Gastrocnemius medialis (tissue), 4 donors: ENCODE data around the gene STC2. TPM values are rescaled to one million over a fixed set of nuclear protein-coding genes. Genes with fewer than 3 reads are reported as not detected.

ENCODE experiments used
- ATAC-seq, 2 donors: fragments of 150-250 bp; one replicate each; pipeline ENCODE4 v1.9.1; 2016
- DNase-seq, 2 donors: peaks; one replicate each; pipeline ENCODE4 v3.0.0-alpha.2; 2019
- H3K27ac ChIP-seq, 4 donors: fragments of 200-600 bp; sonication (generic); 1 replicate in 1 of 4; 2 replicates in 3 of 4; pipeline ENCODE4 v1.5.1; 2016 to 2018; ENCODE audit warnings: mild to moderate bottlenecking in 2 of 4, moderate library complexity in 1 of 4
- H3K27me3 ChIP-seq, 3 donors: fragments of 200-600 bp; sonication (generic) in 2 of 3; 1 replicate in 1 of 3; 2 replicates in 2 of 3; pipeline versions ENCODE4 v1.5.1 to v1.6.0; 2016 to 2019; ENCODE audit warnings: mild to moderate bottlenecking in 1 of 3, moderate library complexity in 1 of 3
- H3K36me3 ChIP-seq, 2 donors: fragments of 200-600 bp; sonication (generic) in 1 of 2; one replicate each; pipeline ENCODE4 v1.5.1; 2017 to 2018
- H3K4me1 ChIP-seq, 2 donors: fragments of 200-600 bp; sonication (generic) in 1 of 2; one replicate each; pipeline ENCODE4 v1.5.1; 2016 to 2017; ENCODE audit warnings: mild to moderate bottlenecking in 2 of 2
- H3K4me3 ChIP-seq, 4 donors: fragments of 200-600 bp; sonication (generic) in 3 of 4; 1 replicate in 1 of 4; 2 replicates in 3 of 4; pipeline ENCODE4 v1.5.1; 2016 to 2019; ENCODE audit warnings: mild to moderate bottlenecking in 2 of 4
- H3K9me3 ChIP-seq, 3 donors: fragments of 200-600 bp; sonication (generic) in 2 of 3; 1 replicate in 1 of 3; 2 replicates in 2 of 3; pipeline ENCODE4 v1.5.1; 2016 to 2019
- POLR2A ChIP-seq, 2 donors: fragments of 450-650 bp; IDR thresholded peaks; one replicate each; pipeline ENCODE4 v1.6.1; 2017; ENCODE audit warnings: antibody characterized with exemption in 2 of 2, mild to moderate bottlenecking in 2 of 2, moderate library complexity in 2 of 2
- in situ Hi-C, 4 donors: fragments of 200-750 bp; cut with MboI; loops; one replicate each; pipeline versions ENCODE4 v1.15.0 to v1.8.0; 2017; ENCODE audit warnings: low sequenced_read_pairs in 4 of 4
- intact Hi-C: fragments of 100-400 bp; cut with DNase I; formaldehyde crosslinking; loops from one replicate; pipeline ENCODE4 v1.15.1; 2023; ENCODE audit warnings: low total_unique reads
- microRNA-seq, 2 donors: library from miRNA; unstranded; fragments of <30 nt; microRNA quantifications; one replicate each; pipeline ENCODE4, GENCODE V29; 2016; ENCODE audit warnings: borderline replicate concordance in 2 of 2
- total RNA-seq, 4 donors: library from RNA; depleted of rRNA; stranded (reverse); fragments of >200 nt; gene quantifications; one replicate each; pipeline versions ENCODE4 v1.1.0 to v1.2.3, GENCODE V29; 2016
- TF ChIP-seq, protein P1 (sequence below), 5 experiments: fragments of 450-650 bp in 3 of 5; fragments of 200-600 bp in 2 of 5; sonication (generic) in 2 of 5; IDR thresholded peaks in 4 of 5; conservative IDR thresholded peaks in 1 of 5; 1 replicate in 4 of 5; 2 replicates in 1 of 5; pipeline ENCODE4 v1.5.1; 2016 to 2019; ENCODE audit warnings: antibody characterized with exemption in 5 of 5, mild to moderate bottlenecking in 3 of 5, moderate library complexity in 3 of 5

The STC2 gene
- total RNA-seq, 4 donors from 2014 or later, result 0.39 to 12.7 (median 4.0) TPM

- no peak overlapping the region for H3K27ac ChIP-seq
- DNase-seq, result no peak
- H3K4me1 ChIP-seq, result no peaks in the 10 kb centered on the region
- intact Hi-C loops (no loop called here), in situ Hi-C loops (no loop called here)
- peaks cover 0 to 7% (median 2%) of the 10 kb centered on the region in 3 donors for H3K27me3 ChIP-seq
- no peaks in the 10 kb centered on the region for H3K36me3 ChIP-seq
- no peaks in the 10 kb centered on the region for H3K9me3 ChIP-seq
- TF ChIP-seq, protein P1, sequence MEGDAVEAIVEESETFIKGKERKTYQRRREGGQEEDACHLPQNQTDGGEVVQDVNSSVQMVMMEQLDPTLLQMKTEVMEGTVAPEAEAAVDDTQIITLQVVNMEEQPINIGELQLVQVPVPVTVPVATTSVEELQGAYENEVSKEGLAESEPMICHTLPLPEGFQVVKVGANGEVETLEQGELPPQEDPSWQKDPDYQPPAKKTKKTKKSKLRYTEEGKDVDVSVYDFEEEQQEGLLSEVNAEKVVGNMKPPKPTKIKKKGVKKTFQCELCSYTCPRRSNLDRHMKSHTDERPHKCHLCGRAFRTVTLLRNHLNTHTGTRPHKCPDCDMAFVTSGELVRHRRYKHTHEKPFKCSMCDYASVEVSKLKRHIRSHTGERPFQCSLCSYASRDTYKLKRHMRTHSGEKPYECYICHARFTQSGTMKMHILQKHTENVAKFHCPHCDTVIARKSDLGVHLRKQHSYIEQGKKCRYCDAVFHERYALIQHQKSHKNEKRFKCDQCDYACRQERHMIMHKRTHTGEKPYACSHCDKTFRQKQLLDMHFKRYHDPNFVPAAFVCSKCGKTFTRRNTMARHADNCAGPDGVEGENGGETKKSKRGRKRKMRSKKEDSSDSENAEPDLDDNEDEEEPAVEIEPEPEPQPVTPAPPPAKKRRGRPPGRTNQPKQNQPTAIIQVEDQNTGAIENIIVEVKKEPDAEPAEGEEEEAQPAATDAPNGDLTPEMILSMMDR (IDR thresholded peaks at IDR 0.05 in 4 of 5, conservative IDR thresholded peaks at IDR 0.05 in 1 of 5), result no peak
- TF ChIP-seq POLR2A (IDR thresholded peaks at IDR 0.05), result no peak
- no peak overlapping the region for H3K4me3 ChIP-seq
- ATAC-seq, result no peak
Measured at GRCh38 chr5:173268750-173269432, 59.3 kb downstream of the STC2 start.

DNA sequence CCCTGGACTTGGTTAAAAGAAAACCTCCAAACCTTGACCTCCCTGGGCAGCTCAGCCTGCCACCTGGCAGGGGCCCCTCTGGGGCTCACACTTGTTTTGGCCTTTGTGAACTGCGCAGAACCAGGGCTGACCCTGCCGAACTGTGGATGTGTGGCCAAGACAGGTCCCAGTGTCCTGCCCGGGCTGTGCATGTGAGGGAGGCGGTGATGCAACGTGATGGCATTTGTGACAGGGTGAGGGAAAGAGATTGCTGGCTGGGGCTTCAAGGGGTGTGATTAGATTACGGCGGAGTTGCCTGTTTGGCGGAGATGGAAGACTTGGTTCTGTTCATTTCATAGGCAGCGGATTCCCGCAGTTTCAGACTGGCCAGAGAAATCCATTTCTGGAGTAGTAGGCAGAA is 62.8 kb downstream of the STC2 start:
- Histone ChIP-seq H3K9me3 (no peaks in the 10 kb centered on the region), H3K27me3 (peaks cover 0 to 4% (median 2%) of the 10 kb centered on the region in 3 donors), H3K4me3 (no peak overlapping the region), H3K4me1 (no peaks in the 10 kb centered on the region), H3K36me3 (no peaks in the 10 kb centered on the region), H3K27ac (no peak overlapping the region)
- no peak for DNase-seq
- in situ Hi-C loops (no loop called here), intact Hi-C loops (no loop called here)
- no peak for TF ChIP-seq POLR2A (IDR thresholded peaks at IDR 0.05)
- TF ChIP-seq, protein P1 (IDR thresholded peaks at IDR 0.05 in 4 of 5, conservative IDR thresholded peaks at IDR 0.05 in 1 of 5), result no peak
- peak in 1 of 2 donors; percentile 41 for ATAC-seq

Small RNA genes within 50 kb of the gene (microRNA-seq; reads per million reads assigned to microRNA genes)
- 0 reads per million in 2 donors for gene MIR8056

Other genes starting within 250 kb of the STC2 start
- gene BNIP1, start 183.9 kb downstream of the STC2 start, total RNA-seq, result 10 to 100 TPM in 3 of 4 donors, 1 to 10 TPM in 1; 9.2 to 21.6 (median 17.1) TPM
- gene NKX2-5, start 93.2 kb downstream of the STC2 start, total RNA-seq, result not detected